Measurements from ENCODE around the gene GPR156. TPM values are rescaled to one million over a fixed set of nuclear protein-coding genes. Genes with fewer than 3 reads are reported as not detected.
A peak's percentile ranks its signal among the peaks of the same experiment; 100 is the strongest.

Gene GPR156
- total and polyA plus RNA-seq, 2 experiments from 2014 or later, result not detected

DNA sequence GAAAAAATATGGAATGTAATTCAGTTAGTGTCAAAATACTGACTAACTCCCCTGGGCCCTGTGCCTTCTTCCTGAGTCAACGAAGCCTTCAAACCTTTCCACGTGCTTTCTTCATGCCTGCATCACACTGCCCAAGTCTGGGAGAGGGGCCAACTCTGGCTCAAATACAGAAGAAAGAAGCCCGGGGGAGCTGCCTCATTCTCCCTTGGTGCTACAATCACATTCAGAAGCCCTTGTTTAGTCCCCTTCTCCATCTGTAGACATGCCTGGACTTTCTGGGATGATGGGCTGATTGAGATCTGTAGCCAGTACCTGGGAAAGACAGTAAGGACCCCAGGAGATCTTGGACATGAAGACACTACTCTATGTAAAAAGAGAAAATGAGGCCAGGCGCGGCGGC is 113.0 kb downstream of the GPR156 start:
- Histone ChIP-seq H3F3A (ENCODE audit: insufficient read depth) (peaks cover 44% of the 10 kb centered on the region), H4K20me1 (ENCODE audit: insufficient read depth) (no peaks in the 10 kb centered on the region), H3K9me3 (ENCODE audit: low read depth) (no peaks in the 10 kb centered on the region), H3K9me2 (ENCODE audit: insufficient read depth) (no peaks in the 10 kb centered on the region), H3K27me3 (replicated peaks; ENCODE audit: insufficient read depth) (no peaks in the 10 kb centered on the region), H3K27ac (peak overlapping the region; percentile 50), H3K4me1 (ENCODE audit: insufficient read depth) (peaks cover 60% of the 10 kb centered on the region), H2AFZ (no peak overlapping the region), H3K79me2 (ENCODE audit: insufficient read depth) (no peaks in the 10 kb centered on the region), H3K36me3 (ENCODE audit: low read depth) (no peaks in the 10 kb centered on the region), H3K4me2 (ENCODE audit: unreplicated experiment) (peak overlapping the region; percentile 55), H3K9ac (no peak overlapping the region), H3K4me3 (no peak overlapping the region)
- 34% methylated on average over 6 of the region's 6 CpGs for WGBS, 2 experiments (ENCODE audit: low coverage in 1 of 2, low lambda C conversion rate in 2 of 2, missing lambda C conversion rate in 2 of 2)
- no peak for TF ChIP-seq EZH2phosphoT487 (IDR thresholded peaks at IDR 0.05; ENCODE audit: insufficient read depth, low read depth)
- no peak for TF ChIP-seq EZH2 (IDR thresholded peaks at IDR 0.05; ENCODE audit: insufficient read depth, poor library complexity, severe bottlenecking)
- in situ Hi-C loops (cut with MboI), result no loop called here
- DNase-seq, result peak; percentile 98

DNA sequence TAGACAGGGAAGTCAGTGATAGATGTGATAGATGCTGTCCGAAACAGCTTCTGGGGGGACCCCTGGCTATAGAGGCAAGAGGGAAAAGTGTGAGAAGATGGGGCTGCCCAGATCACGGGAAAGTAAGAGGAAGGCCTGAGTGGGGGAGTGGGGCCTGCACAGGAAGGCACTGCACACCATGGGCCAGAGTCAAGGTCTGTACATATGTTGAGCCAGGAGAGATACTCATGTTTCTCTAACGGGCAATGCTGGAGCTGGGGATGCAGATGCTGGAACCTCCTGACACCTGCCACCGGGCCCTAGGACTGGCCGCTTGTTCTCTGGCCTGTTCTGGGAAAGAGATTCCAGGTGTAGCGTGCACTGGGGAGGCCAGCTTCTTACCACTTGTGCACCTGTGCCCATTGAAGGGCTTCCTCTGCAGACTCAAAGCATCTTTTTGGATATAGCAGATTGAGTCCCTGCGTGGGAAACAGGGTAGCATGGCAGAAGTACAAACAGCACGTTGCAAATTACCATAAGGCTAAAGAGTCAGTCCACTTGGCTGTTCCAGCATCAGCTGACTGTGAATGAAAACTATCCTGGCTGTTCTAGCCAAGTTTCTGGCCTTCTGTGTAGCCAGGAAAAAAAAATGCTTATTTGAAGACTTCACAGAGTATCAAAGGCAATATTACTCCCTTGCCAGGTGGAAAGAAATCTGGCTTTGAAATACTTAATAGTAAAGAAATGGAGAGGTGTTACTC is 113.7 kb downstream of the GPR156 start:
- Histone ChIP-seq H3K27ac (peak overlapping the region; percentile 50), H3K79me2 (ENCODE audit: insufficient read depth) (no peaks in the 10 kb centered on the region), H3K27me3 (replicated peaks; ENCODE audit: insufficient read depth) (no peaks in the 10 kb centered on the region), H2AFZ (no peak overlapping the region), H3K9me2 (ENCODE audit: insufficient read depth) (no peaks in the 10 kb centered on the region), H3K9ac (no peak overlapping the region; the same call in 1 of the 2 replicates), H3K36me3 (ENCODE audit: low read depth) (no peaks in the 10 kb centered on the region), H3K4me2 (ENCODE audit: unreplicated experiment) (peak overlapping the region; percentile 55), H4K20me1 (ENCODE audit: insufficient read depth) (no peaks in the 10 kb centered on the region), H3F3A (ENCODE audit: insufficient read depth) (peaks cover 44% of the 10 kb centered on the region), H3K9me3 (ENCODE audit: low read depth) (no peaks in the 10 kb centered on the region), H3K4me1 (ENCODE audit: insufficient read depth) (peaks cover 55% of the 10 kb centered on the region), H3K4me3 (no peak overlapping the region)
- in situ Hi-C loops (cut with MboI), result no loop called here
- DNase-seq, result peak; percentile 54
- WGBS, 2 experiments (ENCODE audit: low coverage in 1 of 2, low lambda C conversion rate in 2 of 2, missing lambda C conversion rate in 2 of 2), result 79 to 80% methylated on average over 8 of the region's 8 CpGs
- TF ChIP-seq EZH2 (IDR thresholded peaks at IDR 0.05; ENCODE audit: insufficient read depth, poor library complexity, severe bottlenecking) (no peak), EZH2phosphoT487 (IDR thresholded peaks at IDR 0.05; ENCODE audit: insufficient read depth, low read depth) (no peak)

GRCh38 chr3:120170223-120170622 is 114.8 kb downstream of the GPR156 start:
- Histone ChIP-seq H3K79me2 (ENCODE audit: insufficient read depth) (no peaks in the 10 kb centered on the region), H3F3A (ENCODE audit: insufficient read depth) (peaks cover 44% of the 10 kb centered on the region), H2AFZ (no peak overlapping the region), H3K9ac (no peak overlapping the region), H3K27me3 (replicated peaks; ENCODE audit: insufficient read depth) (no peaks in the 10 kb centered on the region), H3K4me2 (ENCODE audit: unreplicated experiment) (peak overlapping the region; percentile 52), H3K4me3 (no peak overlapping the region), H3K9me2 (ENCODE audit: insufficient read depth) (no peaks in the 10 kb centered on the region), H3K36me3 (ENCODE audit: low read depth) (no peaks in the 10 kb centered on the region), H3K9me3 (ENCODE audit: low read depth) (no peaks in the 10 kb centered on the region), H4K20me1 (ENCODE audit: insufficient read depth) (no peaks in the 10 kb centered on the region), H3K4me1 (ENCODE audit: insufficient read depth) (peaks cover 49% of the 10 kb centered on the region), H3K27ac (peak overlapping the region; percentile 37)
- in situ Hi-C loops (cut with MboI), result no loop called here
- WGBS, 2 experiments (ENCODE audit: low coverage in 1 of 2, low lambda C conversion rate in 2 of 2, missing lambda C conversion rate in 2 of 2), result 33 to 43% methylated on average over 2 of the region's 2 CpGs
- peak; percentile 95 for DNase-seq
- TF ChIP-seq EZH2phosphoT487 (IDR thresholded peaks at IDR 0.05; ENCODE audit: insufficient read depth, low read depth) (no peak), EZH2 (IDR thresholded peaks at IDR 0.05; ENCODE audit: insufficient read depth, poor library complexity, severe bottlenecking) (no peak)

DNA sequence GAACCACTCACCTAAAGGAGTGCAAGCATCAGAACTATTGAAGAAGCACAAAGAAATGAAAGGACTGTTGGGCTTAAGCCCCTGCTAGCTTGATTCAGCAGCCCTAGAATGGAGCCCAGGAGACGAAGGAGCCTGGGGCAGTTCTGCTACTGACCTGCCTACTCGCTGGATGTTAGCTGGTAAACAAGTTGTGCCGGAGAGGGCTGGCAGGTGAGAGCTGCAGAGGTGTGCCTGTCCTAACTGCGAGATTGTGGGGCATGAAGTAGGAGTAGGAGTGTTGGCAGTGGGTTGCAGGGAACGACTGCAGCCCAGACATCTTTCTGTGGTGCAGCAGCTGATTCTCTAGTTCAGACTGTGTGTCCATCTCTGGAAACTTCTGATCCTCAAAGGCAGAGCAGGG is 115.6 kb downstream of the GPR156 start:
- no peaks in the 10 kb centered on the region for H3K27me3 ChIP-seq (replicated peaks; ENCODE audit: insufficient read depth)
- H3K9me2 ChIP-seq (ENCODE audit: insufficient read depth), result no peaks in the 10 kb centered on the region
- H3K79me2 ChIP-seq (ENCODE audit: insufficient read depth), result no peaks in the 10 kb centered on the region
- in situ Hi-C loops (cut with MboI), result no loop called here
- peak overlapping the region; percentile 52 for H3K4me2 ChIP-seq (ENCODE audit: unreplicated experiment)
- no peak overlapping the region for H3K4me3 ChIP-seq
- H3K27ac ChIP-seq, result peak overlapping the region; percentile 37; the same call in 1 of the 2 replicates
- H2AFZ ChIP-seq, result no peak overlapping the region
- H3K36me3 ChIP-seq (ENCODE audit: low read depth), result no peaks in the 10 kb centered on the region
- no peaks in the 10 kb centered on the region for H4K20me1 ChIP-seq (ENCODE audit: insufficient read depth)
- DNase-seq, result no peak
- H3F3A ChIP-seq (ENCODE audit: insufficient read depth), result peaks cover 44% of the 10 kb centered on the region
- H3K9ac ChIP-seq, result no peak overlapping the region
- H3K9me3 ChIP-seq (ENCODE audit: low read depth), result no peaks in the 10 kb centered on the region
- TF ChIP-seq EZH2 (IDR thresholded peaks at IDR 0.05; ENCODE audit: insufficient read depth, poor library complexity, severe bottlenecking), result no peak
- no peak for TF ChIP-seq EZH2phosphoT487 (IDR thresholded peaks at IDR 0.05; ENCODE audit: insufficient read depth, low read depth)
- peaks cover 45% of the 10 kb centered on the region for H3K4me1 ChIP-seq (ENCODE audit: insufficient read depth)
- 88 to 94% methylated on average over 5 of the region's 5 CpGs for WGBS, 2 experiments (ENCODE audit: low coverage in 1 of 2, low lambda C conversion rate in 2 of 2, missing lambda C conversion rate in 2 of 2)
